ENCODE results near the gene FGFBP2. TPM values are rescaled to one million over a fixed set of nuclear protein-coding genes. Genes with fewer than 3 reads are reported as not detected.
A peak's percentile ranks its signal among the peaks of the same experiment; 100 is the strongest.

The FGFBP2 gene
- 100 to 1,000 TPM in 3 of 4 donors, 10 to 100 TPM in 1; 33.0 to 337 (median 145) TPM for total RNA-seq

GRCh38 chr4:15963001-15963451 is at the start of gene FGFBP2:
TSS of gene FGFBP2 (minus strand) at chr4:15963175. CDS start at chr4:15963129, 46 bp downstream.
- Histone ChIP-seq H3K4me1 (peaks cover 0 to 22% (median 3%) of the 10 kb centered on the region in 4 donors), H3K9me3 (no peaks in the 10 kb centered on the region), H3K27me3 (no peaks in the 10 kb centered on the region), H3K4me3 (peak within 1 kb of the TSS in 3 of 4 donors; percentile 11 to 32 (median 22)), H3K36me3 (no peaks in the 10 kb centered on the region), H3K27ac (peak within 1 kb of the TSS in 3 of 4 donors; percentile 48 to 66 (median 57))
- 22 to 32% methylated on average over 9 of the region's 9 CpGs for WGBS, 2 donors
- peak; percentile 25 to 53 for DNase-seq (ENCODE audit: low spot score in 2 of 2)
- TF ChIP-seq EP300 (IDR thresholded peaks at IDR 0.05) (peak in 1 of 2 donors; percentile 11), POLR2A (IDR thresholded peaks at IDR 0.05) (no peak)
- TF ChIP-seq, protein P1, sequence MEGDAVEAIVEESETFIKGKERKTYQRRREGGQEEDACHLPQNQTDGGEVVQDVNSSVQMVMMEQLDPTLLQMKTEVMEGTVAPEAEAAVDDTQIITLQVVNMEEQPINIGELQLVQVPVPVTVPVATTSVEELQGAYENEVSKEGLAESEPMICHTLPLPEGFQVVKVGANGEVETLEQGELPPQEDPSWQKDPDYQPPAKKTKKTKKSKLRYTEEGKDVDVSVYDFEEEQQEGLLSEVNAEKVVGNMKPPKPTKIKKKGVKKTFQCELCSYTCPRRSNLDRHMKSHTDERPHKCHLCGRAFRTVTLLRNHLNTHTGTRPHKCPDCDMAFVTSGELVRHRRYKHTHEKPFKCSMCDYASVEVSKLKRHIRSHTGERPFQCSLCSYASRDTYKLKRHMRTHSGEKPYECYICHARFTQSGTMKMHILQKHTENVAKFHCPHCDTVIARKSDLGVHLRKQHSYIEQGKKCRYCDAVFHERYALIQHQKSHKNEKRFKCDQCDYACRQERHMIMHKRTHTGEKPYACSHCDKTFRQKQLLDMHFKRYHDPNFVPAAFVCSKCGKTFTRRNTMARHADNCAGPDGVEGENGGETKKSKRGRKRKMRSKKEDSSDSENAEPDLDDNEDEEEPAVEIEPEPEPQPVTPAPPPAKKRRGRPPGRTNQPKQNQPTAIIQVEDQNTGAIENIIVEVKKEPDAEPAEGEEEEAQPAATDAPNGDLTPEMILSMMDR (IDR thresholded peaks at IDR 0.05): peak in 3 of 5 experiments; percentile 33 to 46 (median 44)

DNA sequence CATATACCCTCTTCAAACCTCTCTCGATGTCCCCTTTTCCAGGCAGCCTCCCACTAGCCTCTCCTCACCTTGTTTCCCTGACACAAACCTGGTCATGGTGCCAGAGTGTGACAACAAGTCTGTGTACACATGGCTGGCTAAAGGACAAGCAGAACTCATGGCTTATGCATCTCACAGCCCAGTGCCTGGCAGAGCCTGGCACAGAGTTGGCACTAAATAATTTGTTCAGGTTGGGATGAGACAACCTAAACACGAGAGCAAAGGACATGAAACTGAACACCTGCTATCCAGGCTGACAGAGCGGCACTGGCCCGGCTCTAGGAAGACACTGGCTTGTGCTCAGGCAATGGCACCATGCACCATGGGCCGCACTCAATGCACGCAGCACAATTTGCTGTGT is 48.2 kb upstream of the FGFBP2 start:
- Histone ChIP-seq H3K36me3 (no peaks in the 10 kb centered on the region), H3K9me3 (no peaks in the 10 kb centered on the region), H3K4me1 (no peaks in the 10 kb centered on the region), H3K4me3 (no peak overlapping the region), H3K27me3 (no peaks in the 10 kb centered on the region), H3K27ac (no peak overlapping the region)
- WGBS, 2 donors: 88 to 93% methylated on average over 6 of the region's 6 CpGs
- no peak for DNase-seq (ENCODE audit: low spot score in 2 of 2)
- TF ChIP-seq EP300 (IDR thresholded peaks at IDR 0.05) (no peak), POLR2A (IDR thresholded peaks at IDR 0.05) (no peak)

DNA sequence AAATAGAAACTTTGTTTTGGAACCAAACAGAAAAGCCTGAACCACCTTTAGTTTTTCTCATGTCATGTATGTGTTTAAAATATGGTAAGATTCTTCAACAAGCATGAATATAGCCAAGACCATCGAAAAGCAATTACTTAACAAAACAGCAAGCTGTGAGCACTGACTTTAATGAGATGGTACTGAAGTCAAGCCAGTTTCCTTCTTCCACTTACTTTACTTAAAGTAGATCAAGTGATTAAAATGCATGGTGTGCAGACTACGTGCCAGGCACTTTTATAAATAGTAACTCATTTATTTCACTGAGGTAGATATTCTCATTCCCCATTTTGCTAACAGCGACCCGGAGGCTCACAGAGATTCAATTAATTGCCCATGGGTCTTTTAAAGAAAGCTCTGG is 46.2 kb upstream of the FGFBP2 start:
- Histone ChIP-seq H3K4me3 (no peak overlapping the region), H3K27me3 (no peaks in the 10 kb centered on the region), H3K36me3 (no peaks in the 10 kb centered on the region), H3K27ac (no peak overlapping the region), H3K9me3 (no peaks in the 10 kb centered on the region), H3K4me1 (no peaks in the 10 kb centered on the region)
- DNase-seq (ENCODE audit: low spot score in 2 of 2): no peak
- 83 to 86% methylated on average over 4 of the region's 4 CpGs for WGBS, 2 donors
- TF ChIP-seq, protein P1 (IDR thresholded peaks at IDR 0.05): no peak
- TF ChIP-seq POLR2A (IDR thresholded peaks at IDR 0.05): no peak
- TF ChIP-seq EP300 (IDR thresholded peaks at IDR 0.05): no peak

DNA sequence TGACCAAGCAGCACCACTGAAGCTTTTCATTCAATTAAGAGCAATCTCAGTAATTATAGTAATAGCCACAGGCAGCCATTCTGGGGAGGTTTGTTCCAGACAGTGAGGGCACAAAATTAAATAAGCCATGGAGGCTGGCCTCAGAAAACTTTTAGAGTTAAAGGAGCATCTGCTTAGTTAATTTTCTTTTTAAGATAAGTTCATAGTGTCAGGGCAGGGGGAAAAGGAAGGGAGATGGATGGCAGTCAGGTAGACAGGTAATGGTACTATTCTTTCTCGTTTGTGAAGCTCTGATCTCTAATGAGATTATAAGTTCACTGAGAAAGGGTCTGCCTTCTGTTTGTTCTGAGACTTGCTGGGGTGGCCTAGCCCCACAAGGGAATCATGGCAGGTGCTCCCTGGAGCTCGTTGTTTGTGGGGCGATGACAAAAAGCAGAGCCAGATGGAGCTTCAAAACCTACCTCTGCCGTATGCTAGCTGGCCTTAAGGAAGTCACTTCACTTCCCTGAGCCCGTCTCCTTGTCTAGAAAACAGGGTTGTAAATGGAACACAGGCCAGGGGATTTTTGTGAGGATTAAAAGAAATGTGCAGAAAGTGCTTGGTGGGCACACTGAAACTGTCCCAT is 44.6 kb upstream of the FGFBP2 start:
- no peak overlapping the region for H3K27ac ChIP-seq
- H3K9me3 ChIP-seq: no peaks in the 10 kb centered on the region
- H3K4me3 ChIP-seq: no peak overlapping the region
- no peak for DNase-seq (ENCODE audit: low spot score in 2 of 2)
- H3K4me1 ChIP-seq: no peaks in the 10 kb centered on the region
- WGBS, 2 donors: 72 to 77% methylated on average over 5 of the region's 5 CpGs
- H3K36me3 ChIP-seq: no peaks in the 10 kb centered on the region
- no peaks in the 10 kb centered on the region for H3K27me3 ChIP-seq
- TF ChIP-seq POLR2A (IDR thresholded peaks at IDR 0.05) (no peak), EP300 (IDR thresholded peaks at IDR 0.05) (no peak)
- TF ChIP-seq, protein P1 (IDR thresholded peaks at IDR 0.05): no peak

DNA sequence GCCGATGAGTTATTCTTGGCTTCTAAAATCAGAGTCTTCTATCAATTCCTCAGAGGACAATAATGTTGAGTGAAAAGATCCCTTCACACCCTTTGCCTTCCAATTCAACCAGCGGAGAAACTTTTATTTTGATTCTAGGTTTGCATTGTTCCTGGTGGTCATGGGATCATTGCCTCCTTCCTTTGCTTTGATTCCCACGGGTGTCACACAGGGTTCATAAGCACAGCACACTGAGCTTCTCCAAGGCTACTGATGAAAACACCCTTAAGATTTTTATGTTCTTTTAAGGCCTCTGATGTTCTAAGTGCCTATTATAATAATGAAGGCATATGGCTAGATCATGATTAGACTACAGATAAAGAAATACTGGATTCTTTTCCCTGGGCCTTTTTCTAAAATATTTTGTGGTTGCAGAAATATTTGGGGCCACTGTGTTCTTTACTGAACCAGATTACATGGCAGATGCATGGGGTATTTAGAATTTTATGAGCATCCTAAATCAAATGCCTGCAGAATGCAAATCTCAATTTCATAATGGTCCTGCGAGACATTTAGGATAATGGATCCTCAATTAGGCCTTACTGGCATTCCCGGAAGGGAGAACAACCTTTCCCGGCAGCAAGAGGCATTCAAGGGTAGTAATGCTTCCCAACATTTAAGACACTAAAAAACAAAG is 43.9 kb upstream of the FGFBP2 start:
- WGBS, 2 donors: 61 to 64% methylated on average over 6 of the region's 6 CpGs
- no peak for DNase-seq (ENCODE audit: low spot score in 2 of 2)

More for the DNA sequence above, 43.9 kb upstream of the FGFBP2 start:
- TF ChIP-seq, protein P1 (IDR thresholded peaks at IDR 0.05): no peak
- TF ChIP-seq POLR2A (IDR thresholded peaks at IDR 0.05) (no peak), EP300 (IDR thresholded peaks at IDR 0.05) (no peak)
- Histone ChIP-seq H3K36me3 (no peaks in the 10 kb centered on the region), H3K27me3 (no peaks in the 10 kb centered on the region), H3K4me3 (no peak overlapping the region), H3K9me3 (no peaks in the 10 kb centered on the region), H3K27ac (no peak overlapping the region), H3K4me1 (no peaks in the 10 kb centered on the region)
